B cell (primary cell): ENCODE data around the gene SHH. TPM values are rescaled to one million over a fixed set of nuclear protein-coding genes. Genes with fewer than 3 reads are reported as not detected.

Experiments
- ATAC-seq: fragments of 200-7000 bp; cut with Tn5 transposase; one replicate; pipeline ENCODE4 v1.10.0; 2021; ENCODE audit warnings: low read depth, mild to moderate bottlenecking, moderate number of reproducible peaks, moderate library complexity
- CTCF ChIA-PET: fragments of 350-600 bp; sonication (Branson Sonifier 250); formaldehyde crosslinking; loops from one replicate; lab custom pipeline; 2021; ENCODE audit warnings: antibody characterized with exemption, inconsistent platforms; lab: Charles Lee
- POLR2A ChIA-PET: fragments of 350-600 bp; sonication (Branson Sonifier 250); formaldehyde crosslinking; loops from one replicate; lab custom pipeline; 2021; ENCODE audit warnings: antibody characterized with exemption; lab: Charles Lee
- DNase-seq: peaks from one replicate; pipeline ENCODE4 v3.0.0; 2013
- H2AFZ ChIP-seq: 2 replicates; pipeline ENCODE4 v1.6.1; 2012; ENCODE audit warnings: mild to moderate bottlenecking, low read depth, low read length; ENCODE audit not compliant: insufficient read depth, poor library complexity, severe bottlenecking
- H3K27ac ChIP-seq, 2 donors: 1 replicate in 1 of 2; 2 replicates in 1 of 2; pipeline ENCODE4 v1.5.1; 2012 to 2013; ENCODE audit warnings: low read length in 2 of 2, mild to moderate bottlenecking in 2 of 2, moderate library complexity in 1 of 2
- H3K27me3 ChIP-seq, 4 experiments: fragments of 200-600 bp in 1 of 4; sonication (generic) in 1 of 4; replicated peaks in 1 of 4; 1 replicate in 2 of 4; 2 replicates in 2 of 4; pipeline versions ENCODE4 v1.6.1 to v1.7.0; 2013 to 2016; ENCODE audit warnings: low read length in 3 of 4, mild to moderate bottlenecking in 2 of 4, mixed read lengths in 1 of 4, moderate library complexity in 1 of 4; ENCODE audit not compliant: insufficient read depth in 4 of 4, control insufficient read depth in 3 of 4; ENCODE audit errors: control extremely low read depth in 1 of 4
- H3K36me3 ChIP-seq, 2 experiments: replicated peaks in 1 of 2; 1 replicate in 1 of 2; 2 replicates in 1 of 2; pipeline versions ENCODE4 v1.6.1 to v1.7.1; 2013; ENCODE audit warnings: low read length in 1 of 2; ENCODE audit not compliant: insufficient read depth in 2 of 2, control insufficient read depth in 1 of 2; ENCODE audit errors: control extremely low read depth in 1 of 2, extremely low read depth in 1 of 2
- H3K4me1 ChIP-seq, 2 donors: fragments of 200-600 bp in 1 of 2; sonication (generic) in 1 of 2; 1 replicate in 1 of 2; 2 replicates in 1 of 2; pipeline versions ENCODE4 v1.5.1 to v1.6.1; 2013 to 2017; ENCODE audit warnings: low read length in 2 of 2; ENCODE audit not compliant: control insufficient read depth in 2 of 2, insufficient read depth in 2 of 2
- H3K4me2 ChIP-seq: replicated peaks from 2 replicates; pipeline ENCODE3; 2012; ENCODE audit warnings: mild to moderate bottlenecking, low read depth, low read length; ENCODE audit not compliant: poor library complexity, severe bottlenecking
- H3K4me3 ChIP-seq, 5 experiments: fragments of 200-600 bp in 1 of 5; sonication (generic) in 1 of 5; 1 replicate in 3 of 5; 2 replicates in 2 of 5; pipeline versions ENCODE4 v1.5.1 to v1.7.0; 2011 to 2016; ENCODE audit warnings: low read length in 4 of 5, mild to moderate bottlenecking in 4 of 5, low read depth in 2 of 5, control low read depth in 1 of 5, moderate library complexity in 1 of 5; ENCODE audit not compliant: insufficient read depth in 1 of 5; ENCODE audit errors: control extremely low read depth in 1 of 5, extremely low read depth in 1 of 5
- H3K79me2 ChIP-seq: fragments of 200-600 bp; sonication (generic); one replicate; pipeline ENCODE4 v1.6.0; 2016; ENCODE audit warnings: low read length; ENCODE audit not compliant: control insufficient read depth, insufficient read depth
- H3K9ac ChIP-seq: fragments of 200-600 bp; sonication (generic); 2 replicates; pipeline ENCODE4 v1.6.1; 2017; ENCODE audit warnings: mild to moderate bottlenecking, low read length, moderate library complexity
- H3K9me3 ChIP-seq, 3 donors: one replicate each; pipeline versions ENCODE4 v1.6.1 to v1.7.1; 2013; ENCODE audit warnings: low read length in 2 of 3; ENCODE audit not compliant: control insufficient read depth in 2 of 3, insufficient read depth in 1 of 3; ENCODE audit errors: control extremely low read depth in 1 of 3
- H4K20me1 ChIP-seq: 2 replicates; pipeline ENCODE4 v1.6.0; 2012; ENCODE audit warnings: mild to moderate bottlenecking, low read length; ENCODE audit not compliant: insufficient read depth, control insufficient read depth, poor library complexity, severe bottlenecking
- H3K27ac Mint-ChIP-seq: one replicate; pipeline ENCODE4 v1.8.0; 2021; ENCODE audit warnings: mixed read lengths
- H3K27me3 Mint-ChIP-seq: one replicate; pipeline ENCODE4 v1.8.0; 2021; ENCODE audit warnings: mixed read lengths
- H3K4me1 Mint-ChIP-seq: one replicate; pipeline ENCODE4 v1.8.0; 2021; ENCODE audit warnings: mixed read lengths
- H3K4me3 Mint-ChIP-seq: one replicate; pipeline ENCODE4 v1.8.0; 2021; ENCODE audit warnings: mixed read lengths
- H3K9me3 Mint-ChIP-seq: one replicate; pipeline ENCODE4 v1.8.0; 2022; ENCODE audit warnings: mixed read lengths; ENCODE audit not compliant: insufficient read depth
- CTCF ChIP-seq: fragments of 200-600 bp; IDR thresholded peaks from one replicate; pipeline ENCODE4 v1.8.0; 2022; ENCODE audit warnings: antibody characterized with exemption, mild to moderate bottlenecking
- EZH2 ChIP-seq: IDR thresholded peaks from 2 replicates; pipeline ENCODE4 v1.6.1; 2012; ENCODE audit warnings: borderline replicate concordance, low read depth, mild to moderate bottlenecking, moderate library complexity, low read length; ENCODE audit not compliant: insufficient read depth, poor library complexity, severe bottlenecking
- WGBS: methylation state at CpG from one replicate; pipeline ENCODE4 v1.1.5; 2013; ENCODE audit warnings: missing lambda C conversion rate; ENCODE audit not compliant: insufficient coverage; 5-methylcytosine and 5-hydroxymethylcytosine counted together
- intact Hi-C: fragments of 100-400 bp; cut with micrococcal nuclease; formaldehyde crosslinking; loops from one replicate; pipeline ENCODE4 v1.10.0; 2022
- polyA plus RNA-seq: library from polyadenylated mRNA; depleted of rRNA; stranded (reverse); fragments of >200 nt; gene quantifications from 2 replicates; pipeline ENCODE4 v1.2.3, GENCODE V29; 2012
- total RNA-seq, 2 donors: library from RNA; stranded (reverse); fragments of 120-200 nt in 1 of 2; gene quantifications; 1 replicate in 1 of 2; 2 replicates in 1 of 2; pipeline versions ENCODE4 v1.2.3 to v1.2.4, GENCODE V29; 2013 to 2022

SHH gene
- total and polyA plus RNA-seq, 2 donors (not counting 1 experiment from before 2014, with no cell fraction given) = not detected

- Histone ChIP-seq H3K9me3 (peaks cover 0 to 24% (median 0%) of the 10 kb centered on the region in 3 donors), H3K36me3 (no peaks in the 10 kb centered on the region), H3K4me3 (no peak overlapping the region), H3K79me2 (no peaks in the 10 kb centered on the region), H3K9ac (no peak overlapping the region), H3K27me3 (peaks cover 0 to 82% (median 41%) of the 10 kb centered on the region in 4 experiments), H3K4me2 (peak overlapping the region; percentile 43), H3K27ac (no peak overlapping the region), H3K4me1 (peaks cover 43 to 62% of the 10 kb centered on the region in 2 donors), H4K20me1 (no peaks in the 10 kb centered on the region), H2AFZ (no peak overlapping the region)
- DNase-seq (no peak), ATAC-seq (no peak)
- WGBS = 1% methylated on average over 63 of the region's 64 CpGs
- Mint-ChIP-seq H3K4me1 (peaks cover 41% of the 10 kb centered on the region), H3K4me3 (peak overlapping the region; percentile 19), H3K9me3 (no peaks in the 10 kb centered on the region), H3K27me3 (peaks cover 59% of the 10 kb centered on the region), H3K27ac (no peak overlapping the region)
- TF ChIP-seq CTCF (no peak), EZH2 (no peak)
- ChIA-PET POLR2A (no interaction called here), CTCF (no interaction called here)
- intact Hi-C loops = no loop called here
Observed at GRCh38 chr7:155808549-155809331, 3.5 kb downstream of the SHH start.
